Endothelial cell (in vitro differentiated cells): ENCODE results near the gene GSE1. TPM values are rescaled to one million over a fixed set of nuclear protein-coding genes. Genes with fewer than 3 reads are reported as not detected.

Experiments used
- DNase-seq: peaks from one replicate; pipeline ENCODE4 v3.0.0; 2021; ENCODE audit warnings: low spot score
- H3K27ac Mint-ChIP-seq: one replicate; pipeline ENCODE4 v1.8.0; 2021; ENCODE audit warnings: mixed read lengths, inconsistent platforms; ENCODE audit not compliant: unreplicated experiment
- H3K27me3 Mint-ChIP-seq: one replicate; pipeline ENCODE4 v1.8.0; 2021; ENCODE audit warnings: mild to moderate bottlenecking, moderate library complexity, mixed read lengths, inconsistent platforms; ENCODE audit not compliant: unreplicated experiment
- H3K36me3 Mint-ChIP-seq: one replicate; pipeline ENCODE4 v1.8.0; 2021; ENCODE audit warnings: mild to moderate bottlenecking, low read depth, mixed read lengths, inconsistent platforms; ENCODE audit not compliant: unreplicated experiment
- H3K4me1 Mint-ChIP-seq: one replicate; pipeline ENCODE4 v1.8.0; 2021; ENCODE audit warnings: mild to moderate bottlenecking, mixed read lengths, inconsistent platforms; ENCODE audit not compliant: unreplicated experiment
- H3K4me3 Mint-ChIP-seq: one replicate; pipeline ENCODE4 v1.8.0; 2021; ENCODE audit warnings: mild to moderate bottlenecking, mixed read lengths, inconsistent platforms; ENCODE audit not compliant: unreplicated experiment
- H3K9me3 Mint-ChIP-seq: one replicate; pipeline ENCODE4 v1.8.0; 2021; ENCODE audit warnings: mixed read lengths, inconsistent platforms; ENCODE audit not compliant: unreplicated experiment
- total RNA-seq: library from RNA; stranded (reverse); fragmentation: NEBNext Ultra II Directional; extraction: Animal tissue kit (Norgen Biotek cat#: 25700); gene quantifications from one replicate; pipeline ENCODE4 v1.2.1, GENCODE V29; 2021; ENCODE audit not compliant: unreplicated experiment
- TF ChIP-seq, protein P1 (sequence below): fragments of 200-600 bp; sonication (generic); IDR thresholded peaks from one replicate; pipeline ENCODE4 v1.5.0; 2021; ENCODE audit warnings: antibody characterized with exemption; ENCODE audit not compliant: unreplicated experiment

GSE1 gene
- total RNA-seq, 1 donor from 2014 or later, result 23.9 TPM

DNA sequence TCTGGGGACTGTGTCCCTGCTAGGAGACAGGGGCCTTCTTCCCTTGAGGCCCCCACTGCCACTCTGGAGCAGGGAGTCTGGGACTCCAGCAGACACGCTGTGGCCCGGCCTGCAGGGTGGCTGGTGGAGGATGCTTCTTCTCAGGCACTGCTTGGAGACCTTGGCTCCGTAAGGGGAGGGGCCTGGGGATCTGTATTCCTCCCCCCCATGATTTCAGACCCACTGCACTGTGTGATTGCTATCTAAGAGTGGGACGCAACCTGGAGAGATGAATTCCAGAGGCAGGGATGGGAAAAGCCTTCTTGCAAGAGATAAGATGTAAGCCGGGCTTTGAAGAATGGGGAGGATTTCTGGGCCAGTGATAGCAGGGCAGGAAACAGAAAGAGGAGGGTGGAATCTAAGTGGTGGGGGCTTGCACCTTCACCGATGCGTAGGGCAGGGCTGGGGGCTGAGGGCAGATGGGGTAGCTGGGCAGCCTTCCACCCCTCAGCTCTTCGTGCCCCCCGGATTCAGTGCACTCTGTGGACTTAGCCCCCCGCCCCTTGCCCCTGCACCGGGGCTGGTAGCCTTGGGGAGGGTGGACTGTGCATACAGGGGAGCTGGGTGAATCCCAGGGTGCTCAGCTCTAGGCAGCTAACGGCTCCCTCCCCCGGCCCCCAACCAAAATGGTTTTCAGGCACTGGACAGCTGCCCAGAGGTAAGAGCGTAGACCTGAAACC is 5.2 kb upstream of the GSE1 start:
- H3K4me3 Mint-ChIP-seq, result no peak overlapping the region
- peaks cover 18% of the 10 kb centered on the region for H3K4me1 Mint-ChIP-seq
- peaks cover 20% of the 10 kb centered on the region for H3K27me3 Mint-ChIP-seq
- TF ChIP-seq, protein P1, sequence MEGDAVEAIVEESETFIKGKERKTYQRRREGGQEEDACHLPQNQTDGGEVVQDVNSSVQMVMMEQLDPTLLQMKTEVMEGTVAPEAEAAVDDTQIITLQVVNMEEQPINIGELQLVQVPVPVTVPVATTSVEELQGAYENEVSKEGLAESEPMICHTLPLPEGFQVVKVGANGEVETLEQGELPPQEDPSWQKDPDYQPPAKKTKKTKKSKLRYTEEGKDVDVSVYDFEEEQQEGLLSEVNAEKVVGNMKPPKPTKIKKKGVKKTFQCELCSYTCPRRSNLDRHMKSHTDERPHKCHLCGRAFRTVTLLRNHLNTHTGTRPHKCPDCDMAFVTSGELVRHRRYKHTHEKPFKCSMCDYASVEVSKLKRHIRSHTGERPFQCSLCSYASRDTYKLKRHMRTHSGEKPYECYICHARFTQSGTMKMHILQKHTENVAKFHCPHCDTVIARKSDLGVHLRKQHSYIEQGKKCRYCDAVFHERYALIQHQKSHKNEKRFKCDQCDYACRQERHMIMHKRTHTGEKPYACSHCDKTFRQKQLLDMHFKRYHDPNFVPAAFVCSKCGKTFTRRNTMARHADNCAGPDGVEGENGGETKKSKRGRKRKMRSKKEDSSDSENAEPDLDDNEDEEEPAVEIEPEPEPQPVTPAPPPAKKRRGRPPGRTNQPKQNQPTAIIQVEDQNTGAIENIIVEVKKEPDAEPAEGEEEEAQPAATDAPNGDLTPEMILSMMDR, result no peak
- no peaks in the 10 kb centered on the region for H3K36me3 Mint-ChIP-seq
- H3K27ac Mint-ChIP-seq, result no peak overlapping the region
- no peaks in the 10 kb centered on the region for H3K9me3 Mint-ChIP-seq
- DNase-seq, result no peak

DNA sequence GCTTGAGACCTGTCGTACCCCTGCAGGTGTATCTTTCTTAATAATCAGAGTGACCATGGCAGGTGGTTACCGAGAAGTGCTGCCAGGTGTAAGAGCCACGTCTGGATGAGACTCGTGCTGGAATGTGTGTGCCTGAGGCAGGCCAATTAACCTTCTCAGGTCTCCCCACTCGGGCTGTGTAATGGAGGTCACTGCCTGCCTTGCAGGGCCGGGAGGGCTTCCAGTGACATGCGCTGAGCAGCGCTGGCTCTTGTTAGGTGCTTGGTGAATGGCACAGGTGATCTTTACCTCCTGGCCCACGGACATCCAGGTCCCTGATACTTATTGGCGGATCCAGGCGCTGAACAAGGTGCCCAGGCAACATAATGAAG is 4.6 kb upstream of the GSE1 start:
- Mint-ChIP-seq H3K9me3 (no peaks in the 10 kb centered on the region), H3K27ac (no peak overlapping the region), H3K4me1 (peaks cover 17% of the 10 kb centered on the region), H3K36me3 (no peaks in the 10 kb centered on the region), H3K27me3 (peaks cover 20% of the 10 kb centered on the region), H3K4me3 (no peak overlapping the region)
- TF ChIP-seq, protein P1, result no peak
- DNase-seq, result no peak

DNA sequence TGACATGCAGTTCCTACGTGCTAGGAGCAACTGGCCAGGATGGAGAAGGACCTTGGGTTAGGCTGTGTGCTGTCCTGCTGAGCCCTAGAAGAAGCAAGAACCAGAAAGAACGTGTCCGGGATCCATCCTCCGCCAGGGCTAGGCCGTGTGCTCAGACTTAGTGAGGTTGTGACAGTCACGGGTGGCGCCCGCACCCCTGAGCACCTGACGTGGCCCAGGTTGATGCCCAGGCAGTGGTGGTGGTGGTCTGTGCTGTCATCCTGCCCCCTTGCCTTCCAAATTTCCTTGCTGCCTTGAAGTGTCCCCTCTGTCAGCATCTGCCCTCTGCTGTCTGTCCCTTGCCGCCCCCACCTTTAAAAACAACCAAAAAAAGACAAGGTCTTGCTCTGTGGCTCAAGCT is 4.2 kb upstream of the GSE1 start:
- DNase-seq, result no peak
- peaks cover 17% of the 10 kb centered on the region for H3K4me1 Mint-ChIP-seq
- no peaks in the 10 kb centered on the region for H3K36me3 Mint-ChIP-seq
- H3K9me3 Mint-ChIP-seq, result no peaks in the 10 kb centered on the region
- H3K4me3 Mint-ChIP-seq, result no peak overlapping the region
- TF ChIP-seq, protein P1, result no peak
- H3K27me3 Mint-ChIP-seq, result peaks cover 19% of the 10 kb centered on the region
- H3K27ac Mint-ChIP-seq, result no peak overlapping the region

DNA sequence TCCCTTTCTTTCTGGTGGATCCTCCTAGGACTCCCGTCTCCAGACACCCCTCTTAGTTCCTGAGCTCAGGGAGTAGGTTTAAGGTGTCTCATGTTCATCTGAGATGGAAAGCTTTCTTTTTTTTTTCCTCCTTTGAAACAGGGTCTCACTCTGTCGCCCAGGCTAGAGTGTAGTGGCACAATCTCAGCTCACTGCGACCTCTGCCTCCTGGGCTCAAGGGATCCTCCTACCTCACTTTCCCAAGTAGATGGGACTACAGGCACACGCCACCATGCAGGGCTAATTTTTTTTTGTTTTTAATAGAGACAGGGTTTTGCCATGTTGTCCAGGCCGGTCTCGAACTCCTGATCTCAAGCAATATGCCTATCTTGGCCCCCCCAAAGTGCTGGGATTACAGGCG is 3.6 kb upstream of the GSE1 start:
- H3K36me3 Mint-ChIP-seq, result no peaks in the 10 kb centered on the region
- no peak for DNase-seq
- H3K27me3 Mint-ChIP-seq, result peaks cover 17% of the 10 kb centered on the region
- H3K4me3 Mint-ChIP-seq, result no peak overlapping the region
- peaks cover 17% of the 10 kb centered on the region for H3K4me1 Mint-ChIP-seq
- no peak overlapping the region for H3K27ac Mint-ChIP-seq
- TF ChIP-seq, protein P1, result no peak
- H3K9me3 Mint-ChIP-seq, result no peaks in the 10 kb centered on the region

DNA sequence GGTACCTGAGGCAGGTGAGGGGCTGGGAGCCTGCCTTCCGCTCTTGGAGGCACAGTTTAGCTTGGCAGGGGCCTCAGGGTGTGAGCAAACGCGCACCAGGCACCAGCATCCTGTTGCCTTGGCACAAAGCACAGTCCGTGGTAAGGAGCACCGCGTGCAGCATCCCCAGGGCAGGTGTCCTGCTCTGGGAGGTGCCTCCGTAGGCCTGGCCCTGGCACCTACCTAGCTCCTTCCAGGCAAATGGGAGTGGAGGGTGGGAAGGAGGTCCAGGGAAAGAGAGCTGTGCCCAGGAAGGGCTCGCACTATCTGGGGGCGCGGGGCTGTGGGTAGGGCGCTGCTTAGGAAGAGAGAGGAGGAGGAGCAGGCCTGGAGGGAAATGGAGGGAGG is 3.1 kb upstream of the GSE1 start:
- Mint-ChIP-seq H3K4me3 (no peak overlapping the region), H3K27me3 (peaks cover 17% of the 10 kb centered on the region), H3K9me3 (no peaks in the 10 kb centered on the region), H3K4me1 (peaks cover 15% of the 10 kb centered on the region), H3K36me3 (no peaks in the 10 kb centered on the region), H3K27ac (no peak overlapping the region)
- TF ChIP-seq, protein P1, result no peak
- no peak for DNase-seq
